NCI-H446 (cell line): ENCODE measurements around the gene ALPK1.
"Not testable (repeated sequence)": the region's sequence is repeated elsewhere in the genome, so short reads cannot be mapped to it uniquely, and the experiment has no call there.

ENCODE experiments used
- DNase-seq, 2 experiments: peaks; one replicate each; lab custom pipeline; 2025; lab: John Stamatoyannopoulos, UW

Gene ALPK1

GRCh38 chr4:112296949-112297880 lies at the start of gene ALPK1:
Gene ALPK1, plus strand, starts transcription at chr4:112297369.
- DNase-seq, result peak in 1 of 2 experiments; percentile 36

- DNase-seq, result no peak
Measured at GRCh38 chr4:112251019-112251643, 46.0 kb upstream of the ALPK1 start.

GRCh38 chr4:112252234-112252633 lies 44.9 kb upstream of the ALPK1 start:
- no peak for DNase-seq

GRCh38 chr4:112253382-112254000 lies 43.7 kb upstream of the ALPK1 start:
- no peak for DNase-seq

- no peak for DNase-seq
Measured at GRCh38 chr4:112257098-112257497, 40.1 kb upstream of the ALPK1 start.

GRCh38 chr4:112266823-112267222 lies 30.3 kb upstream of the ALPK1 start:
- peak in 1 of 2 experiments; percentile 19 for DNase-seq

- no peak for DNase-seq
Measured at GRCh38 chr4:112270051-112270450, 27.1 kb upstream of the ALPK1 start.

- no peak for DNase-seq
Measured at GRCh38 chr4:112270640-112271421, 26.3 kb upstream of the ALPK1 start.

- DNase-seq, result no peak
Measured at GRCh38 chr4:112272292-112272691, 24.9 kb upstream of the ALPK1 start.

DNA sequence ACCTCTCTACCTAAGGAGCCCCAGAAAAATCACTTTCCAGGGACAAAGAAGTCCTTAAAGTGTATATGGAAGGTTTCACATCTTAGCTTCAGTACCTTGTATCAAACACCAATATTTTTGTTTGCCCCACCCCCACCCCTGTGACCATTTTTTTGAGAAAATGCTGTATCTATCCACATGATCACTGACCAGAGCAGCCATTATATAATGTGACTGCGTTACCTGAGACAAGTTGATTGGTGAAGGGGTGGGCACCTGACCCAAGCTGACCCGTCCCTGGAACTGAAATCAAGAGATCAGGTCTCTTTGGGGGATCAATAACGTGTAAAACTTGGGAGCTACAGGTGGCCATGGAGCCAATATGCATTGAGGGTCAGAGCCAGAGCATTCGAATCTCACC lies 22.2 kb upstream of the ALPK1 start:
- DNase-seq, result no peak

GRCh38 chr4:112276113-112276512 lies 21.1 kb upstream of the ALPK1 start:
- no peak for DNase-seq

DNA sequence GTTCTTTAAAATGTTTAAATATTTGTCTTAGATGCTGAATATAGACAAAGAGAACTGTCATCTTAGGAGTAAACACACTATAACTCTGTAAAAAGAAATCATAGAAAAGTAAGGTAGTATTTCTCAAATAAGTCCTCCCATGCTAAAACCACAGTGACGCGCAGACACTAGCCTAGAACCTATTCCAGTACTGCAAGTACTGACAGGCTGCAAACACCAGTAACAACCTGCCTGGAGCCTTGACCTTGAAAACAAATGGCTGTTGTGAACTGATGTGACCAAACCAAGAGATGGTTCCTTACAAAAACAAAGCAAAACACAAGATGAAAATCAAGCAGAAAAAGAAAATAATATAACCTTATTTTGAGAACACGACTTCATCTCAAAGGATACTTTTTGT lies 19.9 kb upstream of the ALPK1 start:
- DNase-seq, result no peak

DNA sequence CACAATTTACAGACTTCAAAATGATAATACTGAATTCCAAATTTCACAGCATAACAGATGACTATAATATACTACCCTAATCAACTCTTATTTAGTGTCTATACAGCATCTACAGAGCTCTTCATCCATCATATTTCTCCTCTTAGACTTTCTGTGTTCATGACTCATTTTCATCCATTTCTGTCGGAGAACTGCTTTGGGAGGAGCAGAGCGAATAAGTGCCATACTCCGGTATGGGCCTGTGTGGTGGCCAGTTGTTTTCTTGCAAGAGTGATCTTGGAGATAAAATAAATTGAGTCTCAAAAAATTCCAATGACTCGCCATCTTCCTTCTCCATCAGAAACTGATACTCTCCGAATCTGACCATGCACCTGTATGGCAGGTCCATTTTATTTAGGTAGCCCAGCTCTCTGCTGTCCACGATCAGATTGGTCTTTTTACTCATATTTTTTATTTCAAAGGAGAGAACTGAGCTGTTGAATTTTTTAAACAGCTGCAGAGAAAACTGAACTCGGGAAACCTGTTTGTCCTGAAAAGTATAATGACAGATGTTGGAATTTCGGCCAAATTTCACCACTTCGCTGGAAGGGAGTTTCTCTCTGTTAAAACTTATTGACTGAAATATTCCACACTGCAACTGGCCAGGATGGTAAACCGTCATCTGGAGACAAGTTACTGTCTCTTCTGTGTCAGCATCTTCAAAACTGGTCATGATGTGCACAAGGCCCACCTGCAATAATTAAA lies 19.3 kb upstream of the ALPK1 start:
- no peak for DNase-seq

DNA sequence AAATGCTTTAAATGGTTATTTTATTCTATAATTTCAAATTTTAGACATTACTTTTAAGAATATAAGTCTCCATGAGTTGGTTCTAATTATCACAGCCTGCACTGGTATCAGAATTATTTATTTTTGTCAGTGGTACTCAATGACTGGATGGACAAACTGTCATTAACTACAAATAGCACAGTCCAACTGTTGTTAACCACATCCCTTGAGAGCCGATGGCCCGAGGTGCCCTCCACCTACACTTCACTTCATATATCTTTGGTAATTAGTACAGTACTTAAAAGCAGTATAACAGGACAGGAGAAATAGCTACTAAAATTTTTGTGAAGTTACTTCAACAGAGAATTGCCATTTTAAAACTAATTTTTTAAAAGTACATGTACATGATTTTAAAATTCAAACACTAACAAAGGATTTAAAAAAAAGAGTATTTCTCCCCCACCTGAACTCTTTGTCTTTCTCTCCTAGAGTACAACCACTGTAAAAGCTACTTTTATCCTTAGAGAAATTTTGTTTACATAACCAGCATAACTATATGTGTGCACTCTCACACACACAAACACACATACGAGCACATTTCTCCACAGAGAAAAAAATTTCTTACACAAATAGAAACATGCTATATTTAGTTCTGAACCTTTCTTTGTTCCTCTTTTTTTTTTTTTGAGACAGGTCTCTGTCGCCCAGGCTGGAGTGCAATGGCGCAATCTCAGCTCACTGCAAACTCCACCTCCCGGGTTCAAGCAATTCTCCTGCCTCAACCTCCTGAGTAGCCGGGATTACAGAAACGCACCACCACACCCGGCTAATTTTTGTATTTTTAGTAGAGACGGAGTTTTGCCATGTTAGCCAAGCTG lies 17.9 kb upstream of the ALPK1 start:
- no peak for DNase-seq

DNA sequence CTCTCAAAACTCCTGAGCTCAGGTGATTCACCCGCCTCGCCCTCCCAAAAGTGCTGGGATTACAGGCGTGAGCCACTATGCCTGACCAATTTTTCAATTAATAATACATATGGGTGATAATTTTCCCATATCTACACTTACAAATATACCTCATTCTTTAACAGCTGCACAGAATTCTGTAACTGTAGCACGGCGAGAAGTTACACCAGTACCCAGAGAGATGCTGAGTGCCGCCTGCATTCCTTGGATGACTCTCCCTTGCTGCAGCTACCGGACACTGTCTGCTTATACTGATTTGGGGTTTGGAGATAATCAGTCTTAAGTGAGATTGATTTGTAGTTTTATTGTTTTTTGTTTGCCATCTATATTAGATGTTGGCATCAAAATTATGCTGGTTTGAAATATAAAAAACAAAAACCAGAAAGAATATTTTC lies 17.3 kb upstream of the ALPK1 start:
- DNase-seq, result no peak

GRCh38 chr4:112280386-112281056 lies 16.6 kb upstream of the ALPK1 start:
- no peak for DNase-seq

DNA sequence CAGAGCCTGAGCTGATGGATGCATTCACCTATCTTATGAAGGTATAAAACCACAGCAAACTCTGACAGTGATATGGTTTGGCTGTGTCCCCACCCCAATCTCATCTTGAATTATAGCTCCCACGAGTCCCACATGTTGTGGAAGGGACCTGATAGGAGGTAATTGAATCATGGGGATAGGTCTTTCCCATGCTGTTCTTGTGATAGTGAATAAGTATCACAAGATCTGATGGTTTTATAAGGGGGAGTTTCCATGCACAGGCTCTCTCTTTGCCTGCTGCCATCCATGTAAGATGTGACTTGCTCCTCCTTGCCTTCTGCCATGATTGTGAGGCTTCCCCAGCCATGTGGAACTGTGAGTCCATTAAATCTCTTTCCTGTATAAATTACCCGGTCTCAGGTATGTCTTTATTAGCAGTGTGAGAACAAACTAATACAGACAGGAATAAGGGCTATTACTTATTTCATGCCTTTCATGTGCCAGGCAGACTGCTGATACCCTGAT lies 15.2 kb upstream of the ALPK1 start:
- DNase-seq, result not testable (repeated sequence)

GRCh38 chr4:112282860-112283667 lies 14.1 kb upstream of the ALPK1 start:
- no peak for DNase-seq

- no peak for DNase-seq
Measured at GRCh38 chr4:112284166-112284565, 13.0 kb upstream of the ALPK1 start.
